HPDE6-E6E7 (cell line): Measurements from ENCODE around the gene RBMS2.
"Not testable (repeated sequence)": the region's sequence is repeated elsewhere in the genome, so short reads cannot be mapped to it uniquely, and the experiment has no call there.

Experiments
- DNase-seq: peaks from one replicate; pipeline ENCODE4 v3.0.0; 2011; ENCODE audit warnings: missing footprints; ENCODE audit errors: extremely low spot score

RBMS2 gene

DNA sequence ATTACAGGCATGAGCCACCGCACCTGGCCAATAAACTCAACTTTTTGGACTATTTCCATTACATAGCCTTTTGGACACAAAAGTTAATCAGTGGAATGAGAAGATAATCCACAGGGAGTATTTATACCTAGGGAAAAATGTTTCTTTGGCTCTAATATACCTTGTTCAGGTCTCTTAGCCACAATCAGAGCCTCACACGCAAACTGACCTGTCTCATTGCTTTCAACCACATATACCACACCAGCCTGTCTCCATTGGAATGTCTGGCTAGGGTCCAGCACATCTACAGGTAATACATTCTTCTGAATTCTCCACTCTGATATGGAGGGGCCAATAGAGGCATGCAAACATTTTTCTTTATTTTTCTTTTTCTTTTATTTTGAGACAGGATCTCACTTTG is 3.8 kb upstream of the RBMS2 start:
- no peak for DNase-seq

DNA sequence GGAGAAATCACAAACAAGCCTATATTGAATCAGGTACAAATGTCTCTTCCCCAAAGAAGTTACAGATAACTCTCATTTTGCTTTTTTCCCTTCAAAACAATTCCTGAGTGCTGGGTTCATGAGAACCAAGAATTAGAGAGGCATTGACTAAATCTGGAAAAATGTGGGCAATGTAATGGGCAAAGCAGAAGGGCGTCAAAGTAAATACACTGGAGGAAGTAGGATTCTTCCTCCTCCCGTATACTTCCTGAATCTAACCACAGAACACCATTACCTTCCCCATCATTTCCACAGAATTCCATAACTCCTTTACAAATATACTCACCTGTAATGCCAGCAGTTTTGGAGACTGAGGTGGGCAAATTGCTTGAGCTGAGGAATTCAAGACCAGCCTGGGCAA is 3.0 kb upstream of the RBMS2 start:
- no peak for DNase-seq

DNA sequence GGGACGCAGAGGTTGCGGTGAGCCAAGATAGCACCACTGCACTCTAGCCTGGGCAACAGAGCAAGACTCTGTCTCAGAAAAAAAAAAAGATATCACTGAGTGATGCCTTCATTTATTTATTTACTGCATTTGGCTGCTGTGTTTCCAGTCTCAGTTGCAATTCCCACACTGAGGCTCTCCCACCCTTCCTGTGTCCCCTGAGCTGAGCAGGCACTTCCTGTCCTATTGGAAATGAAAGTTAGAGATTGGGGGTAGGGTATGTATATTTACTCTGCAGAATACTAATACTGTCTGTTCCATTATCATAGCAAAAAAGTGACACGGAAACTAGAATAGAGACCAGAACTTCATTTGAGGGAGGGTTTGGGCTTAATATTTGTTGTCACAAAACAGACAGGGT is 1.6 kb upstream of the RBMS2 start:
- no peak for DNase-seq

GRCh38 chr12:56520506-56520905 is 1.1 kb upstream of the RBMS2 start:
- DNase-seq: no peak

GRCh38 chr12:56521209-56521589 is 421 bp upstream of the RBMS2 start:
- no peak for DNase-seq

DNA sequence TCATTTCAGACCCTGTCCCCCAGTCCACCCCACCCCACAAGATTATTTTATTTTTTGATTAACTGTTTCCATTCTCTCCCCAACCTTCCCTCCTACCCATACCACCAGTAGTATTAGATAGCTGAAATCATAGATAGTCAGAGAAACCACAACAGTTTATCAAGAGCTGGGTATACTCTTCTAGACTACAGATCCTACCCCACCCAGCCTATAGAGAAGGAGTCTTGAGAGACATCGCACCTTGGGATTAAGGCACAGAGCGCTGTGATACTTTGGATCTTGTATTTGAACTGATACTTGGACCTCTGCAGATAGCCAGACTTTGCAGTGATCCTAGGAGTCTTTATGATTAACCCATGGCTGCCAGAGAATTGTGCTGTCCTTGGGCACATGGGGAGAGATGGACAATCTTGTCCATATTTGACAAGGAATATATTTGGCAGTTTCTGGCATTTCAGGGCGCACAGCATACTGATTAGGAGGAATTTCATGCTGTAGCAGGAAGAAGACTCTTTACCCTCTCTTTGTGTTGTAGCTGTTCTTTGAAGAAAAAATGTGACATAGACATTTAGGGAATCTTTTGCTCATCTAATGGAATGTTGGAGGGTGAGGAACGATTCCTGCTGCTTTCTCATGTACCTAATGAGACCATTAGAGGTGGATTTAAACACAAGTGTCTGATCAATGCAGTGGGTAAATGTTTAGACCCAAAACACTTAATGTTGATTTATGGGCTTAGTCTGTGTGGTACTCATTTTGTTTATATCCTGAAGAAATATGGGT is 982 bp downstream of the RBMS2 start:
- no peak for DNase-seq

DNA sequence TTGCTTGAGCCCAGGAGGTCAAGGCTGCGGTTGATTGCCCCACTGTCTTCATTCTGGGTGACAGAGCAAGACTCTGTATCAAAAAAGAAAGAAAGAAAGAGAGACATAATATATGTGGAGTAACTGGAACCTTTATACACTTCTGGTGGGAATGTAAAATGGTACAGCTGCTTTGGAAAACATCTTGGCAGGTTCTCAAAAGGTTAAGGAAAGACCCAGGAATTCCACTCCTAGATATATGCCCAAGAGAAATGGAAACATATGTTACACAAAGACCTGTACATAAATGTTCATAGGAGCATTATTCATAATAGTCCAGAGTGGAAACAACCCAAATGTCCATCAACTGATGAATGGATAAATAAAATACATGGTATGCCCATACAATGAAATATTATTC is 7.2 kb downstream of the RBMS2 start:
- no peak for DNase-seq

DNA sequence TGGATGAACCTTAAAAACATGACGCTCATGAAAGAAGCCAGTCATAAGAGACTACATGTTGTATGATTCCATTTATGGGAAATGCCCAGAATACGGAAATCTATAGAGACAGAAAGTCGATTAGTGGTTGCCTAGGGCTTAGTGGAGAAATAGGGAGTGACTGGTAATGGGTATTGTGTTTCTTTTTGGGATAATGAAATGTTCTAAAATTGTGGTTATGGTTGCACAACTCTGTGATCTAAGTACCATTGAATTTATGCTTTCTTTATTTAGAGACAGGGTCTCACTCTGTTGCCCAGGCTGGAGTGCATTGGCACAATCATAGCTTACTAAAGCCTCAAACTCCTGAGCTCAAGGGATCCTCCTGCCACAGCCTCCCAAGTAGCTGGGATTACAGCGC is 8.0 kb downstream of the RBMS2 start:
- DNase-seq: no peak

DNA sequence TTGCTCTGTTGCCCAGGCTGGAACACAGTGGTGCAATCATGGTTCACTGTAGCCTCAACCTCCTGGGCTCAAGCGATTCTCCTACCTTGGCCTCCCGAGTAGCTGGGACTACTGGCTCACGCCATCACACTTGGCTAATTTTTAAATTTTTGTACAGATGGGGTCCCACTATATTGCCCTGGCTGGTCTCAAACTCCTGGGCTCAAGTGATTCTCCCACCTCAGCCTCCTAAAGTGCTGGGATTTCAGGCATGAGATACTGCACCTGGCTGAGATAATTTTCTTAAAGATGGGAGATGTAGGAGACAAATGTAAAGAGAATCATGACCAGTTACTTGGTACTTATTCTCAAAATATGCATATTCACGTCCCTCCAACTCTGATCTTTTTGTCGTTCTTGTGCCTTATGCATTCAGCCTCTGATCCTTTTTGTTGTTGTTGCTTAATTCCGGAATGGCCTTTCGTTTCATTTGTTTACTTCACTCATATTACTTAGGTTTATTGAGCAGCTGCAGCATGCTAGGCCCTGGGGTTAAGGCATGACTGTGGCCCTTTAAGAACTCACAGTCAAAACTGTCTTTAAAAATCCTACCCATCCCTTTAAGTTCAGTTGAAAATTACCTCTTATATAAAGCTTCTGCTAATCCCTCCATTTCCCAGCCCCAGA is 8.9 kb downstream of the RBMS2 start:
- DNase-seq: no peak

- no peak for DNase-seq
These were observed 15.9 kb downstream of the RBMS2 start for GRCh38 chr12:56537546-56537945.

- DNase-seq: no peak
These were observed 20.0 kb downstream of the RBMS2 start for GRCh38 chr12:56541631-56542030.

DNA sequence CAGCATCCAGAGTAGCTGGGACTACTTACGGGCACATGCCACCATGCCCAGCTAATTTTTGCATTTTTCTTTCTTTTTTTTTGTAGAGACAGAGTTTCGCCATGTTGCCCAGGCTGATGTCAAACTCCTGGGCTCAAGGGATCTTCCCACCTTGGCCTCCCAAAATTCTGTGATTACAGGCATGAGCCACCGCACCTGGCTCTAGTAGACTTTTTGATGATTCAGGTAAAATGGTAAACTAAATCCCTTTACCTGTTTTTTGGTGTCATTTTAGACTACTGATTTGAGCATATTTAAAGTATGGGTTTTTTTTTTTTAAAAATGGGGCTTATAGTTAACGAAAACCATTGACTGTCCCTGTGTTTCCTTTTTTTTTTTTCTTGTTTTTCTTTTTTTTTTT is 20.5 kb downstream of the RBMS2 start:
- DNase-seq: no peak

- no peak for DNase-seq
These were observed 23.5 kb downstream of the RBMS2 start for GRCh38 chr12:56545023-56545604.

GRCh38 chr12:56546680-56547079 is 25.1 kb downstream of the RBMS2 start:
- DNase-seq: no peak

DNA sequence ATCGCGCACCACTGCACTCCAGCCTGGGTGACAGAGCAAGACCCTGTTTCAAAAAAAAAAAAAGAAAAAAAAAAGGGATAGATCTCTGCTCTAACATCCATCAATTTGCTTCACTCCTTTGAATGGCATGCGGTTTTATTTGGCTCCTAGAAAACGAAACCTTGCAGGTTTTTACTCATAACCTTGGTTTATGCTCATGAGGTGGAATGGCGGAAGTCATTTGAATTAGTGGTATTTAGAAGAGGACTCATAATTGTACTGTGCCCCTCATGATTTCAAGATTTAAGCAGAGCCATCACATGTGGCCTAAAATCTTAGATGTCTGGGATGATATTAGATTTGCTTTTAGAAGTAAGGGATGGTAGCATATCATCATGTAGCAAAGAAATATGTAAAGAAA is 29.4 kb downstream of the RBMS2 start:
- no peak for DNase-seq

DNA sequence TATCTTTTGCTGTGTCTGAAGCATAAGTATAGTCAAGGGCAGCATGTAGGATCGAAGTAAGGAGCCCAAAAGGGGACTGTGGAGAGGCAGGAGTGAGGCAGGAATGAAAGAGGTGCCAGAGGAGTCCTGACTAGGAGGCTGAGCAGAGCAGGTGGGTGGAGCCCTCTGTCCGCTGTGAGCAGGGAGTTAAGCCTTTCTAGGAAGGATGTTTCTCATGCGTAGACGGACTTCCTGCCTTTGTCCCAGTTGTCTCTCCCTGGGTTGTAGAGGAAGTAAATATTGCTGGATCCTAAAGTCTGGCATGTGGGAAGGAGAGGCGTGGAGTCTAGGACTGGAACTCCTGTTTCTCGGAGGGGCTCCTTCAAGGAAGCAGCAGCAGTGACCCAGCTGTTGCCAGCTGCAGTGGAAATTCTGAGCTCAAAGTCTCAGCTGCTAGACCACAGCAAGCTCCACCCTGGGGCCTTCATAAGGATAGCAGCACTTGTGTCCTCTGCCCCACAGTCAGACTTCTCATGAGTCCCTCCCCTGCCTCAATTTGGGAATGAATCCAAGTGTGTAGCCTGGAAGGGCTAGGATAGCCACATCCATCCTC is 44.0 kb downstream of the RBMS2 start:
- no peak for DNase-seq

DNA sequence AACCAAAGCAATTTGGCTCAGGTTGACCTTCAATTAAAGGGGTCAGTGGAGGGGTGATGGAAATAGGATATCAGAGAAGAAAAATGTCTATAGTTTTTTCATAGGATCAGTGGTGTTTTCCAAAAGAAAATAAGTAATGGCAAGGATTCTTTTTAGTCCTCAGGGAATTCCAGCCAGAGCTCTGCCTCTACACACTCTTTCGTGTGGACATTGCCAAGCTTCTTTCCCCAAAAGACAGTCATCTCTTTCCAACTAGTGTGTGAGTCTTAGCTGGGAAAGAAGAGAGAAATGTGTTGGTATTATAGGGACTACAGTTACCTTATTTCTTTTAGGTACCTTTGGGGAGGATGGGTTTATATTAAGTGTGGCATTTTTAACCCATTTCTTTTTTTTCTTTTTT is 46.5 kb downstream of the RBMS2 start:
- DNase-seq: no peak

- no peak for DNase-seq
These were observed 49.5 kb downstream of the RBMS2 start for GRCh38 chr12:56571121-56571520.

DNA sequence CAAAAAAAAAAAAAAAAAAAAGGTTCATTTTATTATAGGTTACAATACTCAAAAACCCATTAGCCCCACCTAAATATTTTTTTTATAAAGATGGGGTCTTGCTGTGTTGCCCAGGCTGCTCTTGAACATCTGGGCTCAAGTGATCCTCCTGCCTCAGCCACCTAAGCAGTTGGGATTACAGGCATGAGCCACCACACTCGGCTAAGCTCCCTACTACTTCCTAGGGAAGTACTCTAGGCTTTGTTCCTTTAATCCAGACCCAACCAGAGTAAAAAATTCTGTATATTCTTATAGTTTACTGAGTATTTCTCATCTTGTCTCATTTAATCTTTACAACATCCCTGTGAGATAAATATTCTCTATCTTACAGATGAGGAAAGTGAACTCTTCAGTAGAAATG is 50.7 kb downstream of the RBMS2 start:
- no peak for DNase-seq

DNA sequence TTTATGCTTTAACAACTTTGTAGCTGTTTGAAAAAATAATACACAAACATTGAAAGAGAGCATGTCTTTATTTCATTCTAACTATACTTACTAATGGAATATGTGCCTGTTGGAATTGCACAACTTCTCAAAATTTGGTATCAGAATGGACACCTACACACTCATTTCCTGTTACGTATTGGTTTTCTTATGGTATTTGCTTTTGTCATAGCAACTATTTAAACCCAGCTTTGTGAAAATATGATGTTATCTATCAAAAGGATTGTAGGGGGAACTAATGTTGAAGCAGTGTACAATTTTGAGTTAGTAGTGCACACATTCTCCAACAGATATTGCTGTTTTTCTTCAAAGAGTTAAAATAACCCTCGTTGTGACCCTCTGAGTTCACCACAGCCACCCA is 52.6 kb downstream of the RBMS2 start:
- no peak for DNase-seq

DNA sequence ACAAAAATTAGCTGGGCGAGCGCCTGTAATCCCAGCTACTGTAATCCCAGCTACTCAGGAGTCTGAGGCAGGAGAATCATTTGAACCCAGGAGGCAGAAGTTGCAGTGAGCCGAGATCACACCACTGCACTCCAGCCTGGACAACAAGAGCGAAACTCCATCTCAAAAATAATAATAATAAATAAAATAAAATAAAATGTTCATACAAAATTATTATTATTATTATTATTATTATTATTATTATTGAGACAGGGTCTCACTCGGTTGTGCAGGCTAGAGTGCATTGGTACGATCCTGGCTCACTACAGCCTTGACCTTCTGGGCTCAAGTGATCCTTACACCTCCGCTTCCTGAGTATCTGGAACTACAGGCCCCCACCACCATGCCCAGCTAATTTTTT is 55.6 kb downstream of the RBMS2 start:
- not testable (repeated sequence) for DNase-seq

GRCh38 chr12:56578983-56579546 is 57.4 kb downstream of the RBMS2 start:
- DNase-seq: no peak
